Activated CD8-positive, alpha-beta memory T cell treated with anti-CD3 and anti-CD28 coated beads, Interleukin-2, amount 50 U/mL, for 48 hours (primary cell): ENCODE measurements around the gene FILIP1L.

Experiments used
- DNase-seq: peaks from one replicate; pipeline ENCODE4 v3.0.0-alpha.2; 2020

The FILIP1L gene

DNA sequence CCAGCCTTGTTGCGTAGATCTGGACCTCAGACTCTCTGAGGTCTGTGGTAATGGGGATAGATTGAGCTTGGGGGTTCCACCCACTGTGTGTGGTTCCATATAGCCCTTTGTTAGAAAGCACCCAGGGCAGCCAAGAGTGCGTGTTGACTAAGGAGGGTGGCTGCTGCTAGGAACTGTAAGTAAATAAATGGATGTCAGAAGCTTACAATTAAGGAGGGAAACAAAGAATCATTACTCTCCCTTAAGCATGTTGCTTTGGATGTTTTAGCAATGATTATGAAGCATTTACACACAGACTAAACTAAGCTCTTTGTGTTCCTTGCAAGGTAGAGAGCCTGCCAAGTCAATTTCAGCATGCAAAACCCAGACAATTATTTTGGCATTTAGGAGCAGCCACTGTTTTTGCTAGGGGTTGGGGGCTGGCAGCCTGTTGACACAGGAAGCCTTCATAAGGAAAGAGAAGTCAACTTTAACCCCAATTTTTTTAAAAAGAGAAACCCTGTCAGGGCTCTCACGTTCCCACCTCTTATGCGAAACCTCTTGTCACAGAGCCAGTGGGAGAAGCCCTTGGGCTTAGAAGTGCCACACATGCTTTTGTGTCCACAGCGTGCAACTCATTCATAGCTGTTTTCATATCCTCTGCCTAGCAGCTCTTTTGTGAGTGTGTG, 168.8 kb downstream of the FILIP1L start:
- no peak for DNase-seq

DNA sequence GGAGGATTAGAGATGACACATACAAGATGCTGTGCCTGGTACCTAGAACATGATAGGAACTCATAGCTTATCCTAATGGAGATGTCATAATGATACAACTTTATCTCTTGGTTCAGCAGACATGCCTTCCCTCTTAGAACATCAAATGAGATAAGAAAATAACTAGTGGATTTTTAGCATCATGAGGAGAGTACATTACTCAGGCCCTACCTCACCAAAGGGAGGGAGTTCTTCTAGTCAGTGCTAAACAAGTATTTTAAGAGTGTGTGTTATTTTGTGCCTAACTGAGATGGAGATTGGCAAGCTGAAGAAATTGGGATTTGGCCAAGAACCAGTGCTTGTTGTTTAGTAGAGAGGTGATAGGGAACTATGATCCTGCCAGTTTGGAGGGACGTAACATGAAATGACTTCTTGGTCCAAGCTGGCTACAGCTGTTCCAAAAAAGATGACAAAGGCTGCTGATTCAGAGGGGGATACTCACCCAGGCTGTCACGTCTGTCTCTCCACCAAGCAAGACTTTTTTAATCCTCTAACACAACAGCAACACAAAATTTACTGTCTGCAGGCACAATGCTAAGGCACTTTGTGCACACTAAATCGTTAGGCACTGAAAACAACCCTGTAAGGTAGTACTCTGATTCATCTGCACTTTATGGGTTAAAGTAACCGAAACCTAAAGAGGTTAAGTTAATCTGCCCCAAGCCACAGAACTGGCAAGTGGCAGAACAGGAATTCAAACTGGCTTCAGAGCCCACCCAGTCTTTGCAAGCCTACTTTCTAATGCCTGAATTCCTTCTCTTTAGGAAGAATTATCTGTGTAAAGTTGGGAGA, 170.2 kb downstream of the FILIP1L start:
- no peak for DNase-seq

DNA sequence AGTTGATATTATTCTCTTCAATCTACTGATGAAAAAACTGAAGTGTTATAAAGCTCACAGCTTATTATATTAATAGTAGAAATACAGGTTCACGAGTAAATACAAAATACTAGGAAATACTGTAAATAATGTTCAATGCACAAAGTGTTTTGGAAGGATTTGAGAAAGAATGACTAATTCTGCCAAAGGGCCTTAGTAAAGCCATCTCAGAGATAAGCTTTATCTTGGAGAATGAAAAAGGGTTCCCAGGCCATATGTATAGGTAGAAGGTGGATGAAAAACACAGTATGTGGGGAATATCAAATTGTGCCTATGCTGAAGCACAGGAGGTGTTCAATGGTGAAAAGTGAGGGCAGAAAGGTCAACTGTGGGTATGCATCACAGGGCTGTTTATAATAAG, 173.1 kb downstream of the FILIP1L start:
- no peak for DNase-seq

DNA sequence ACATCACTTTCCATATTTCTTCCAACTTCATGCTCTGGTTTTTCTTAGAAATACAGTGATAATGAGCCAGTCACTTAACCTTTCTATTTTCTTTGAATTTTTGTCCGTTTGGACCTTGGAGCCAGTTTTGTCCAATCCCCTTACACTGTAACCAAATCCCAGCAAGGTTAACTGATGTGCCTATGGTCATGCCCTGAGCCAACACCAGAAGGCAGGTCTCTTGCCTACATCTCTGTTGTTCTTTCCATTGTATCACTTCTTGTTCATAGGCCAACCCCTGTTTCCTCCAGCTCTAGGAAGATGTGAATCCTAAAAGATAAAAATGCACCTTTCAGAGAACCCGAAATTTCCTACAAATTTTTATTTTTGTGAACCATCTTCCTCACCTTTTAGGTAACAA, 174.0 kb downstream of the FILIP1L start:
- DNase-seq: no peak

DNA sequence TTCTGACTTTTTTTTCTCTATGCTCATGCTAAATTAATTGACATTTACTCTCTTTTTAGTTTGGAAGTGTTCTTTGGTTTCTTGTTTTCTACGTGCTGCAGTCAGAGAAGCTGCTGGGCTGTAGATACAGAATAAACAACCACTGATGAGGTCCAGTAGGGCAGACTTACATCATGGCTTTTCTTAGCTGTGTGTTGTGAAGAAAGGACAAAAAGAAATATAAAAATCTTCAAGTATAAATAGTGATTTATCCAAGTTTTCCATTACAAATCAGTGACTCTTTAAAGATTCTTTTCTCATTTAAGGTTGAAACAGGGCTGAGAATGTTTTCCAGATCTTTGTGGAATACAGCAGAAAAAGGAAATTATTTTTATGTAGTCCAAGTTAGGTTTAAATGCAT, 174.4 kb downstream of the FILIP1L start:
- DNase-seq: no peak

DNA sequence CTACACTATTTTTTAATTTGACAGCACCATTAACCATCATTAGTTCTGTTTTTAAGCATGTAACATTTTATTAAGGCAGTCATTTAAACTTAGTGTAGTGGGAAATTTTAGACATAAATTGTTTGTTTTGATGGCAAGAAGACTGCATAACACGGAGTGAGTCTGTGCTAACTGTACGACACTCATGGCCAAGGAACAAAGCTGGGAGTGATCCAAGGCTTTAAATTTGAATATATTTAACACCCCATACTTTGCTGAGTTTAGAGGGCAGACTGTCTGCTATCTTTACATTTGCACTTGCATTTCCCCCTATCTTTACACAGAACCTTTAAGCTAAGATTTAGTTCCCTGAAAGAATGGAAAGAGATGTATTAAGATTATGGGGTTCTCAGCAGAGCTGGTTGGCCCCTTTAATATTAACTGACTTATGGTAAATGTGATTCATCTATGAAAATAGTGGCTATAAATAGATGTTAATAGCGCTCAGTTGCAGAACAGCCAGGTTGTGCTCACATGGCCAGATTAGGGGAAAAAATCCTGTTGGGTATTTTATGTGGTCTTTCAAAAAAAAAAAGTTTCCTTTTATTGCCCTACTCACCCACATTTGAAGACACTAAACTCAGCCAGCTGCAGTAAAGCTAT, 175.9 kb downstream of the FILIP1L start:
- DNase-seq: no peak

DNA sequence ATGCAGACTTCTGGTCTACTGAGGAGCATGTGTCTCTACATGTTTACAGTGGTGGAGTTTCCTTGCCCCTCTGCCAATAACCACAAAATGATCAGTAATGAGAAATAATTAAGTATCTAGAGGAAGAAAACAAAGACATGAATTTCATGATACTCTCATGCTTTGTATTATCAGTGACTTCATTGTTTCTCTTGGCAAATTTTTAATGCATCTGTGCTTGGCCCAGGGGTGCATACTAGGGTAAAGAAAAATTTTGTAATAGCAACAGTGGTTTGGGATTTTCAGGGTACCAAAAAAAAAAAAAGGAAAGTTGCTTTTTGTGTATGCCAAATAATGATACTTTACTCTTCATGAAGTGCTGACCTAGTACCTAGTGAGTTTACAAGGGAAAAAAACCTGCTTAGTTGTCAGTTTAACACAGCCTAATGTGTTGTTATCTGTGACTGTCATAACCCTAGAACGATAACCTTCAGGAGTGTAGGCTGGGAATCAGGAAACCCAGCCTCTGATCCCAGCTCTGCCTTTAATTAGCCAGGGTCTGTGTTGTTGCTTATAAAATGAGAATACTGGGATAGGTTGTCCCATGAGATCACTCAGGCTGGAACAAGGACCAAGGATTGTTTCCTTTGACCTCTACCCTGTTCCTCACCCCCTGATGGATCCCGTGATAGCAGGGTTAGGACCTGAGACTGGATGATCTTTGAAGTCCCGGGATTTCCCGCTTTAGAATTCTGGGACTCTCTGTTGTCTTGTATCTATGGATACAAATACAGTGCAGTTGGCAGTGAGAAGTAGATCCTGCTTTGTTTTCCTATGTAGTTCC, 179.1 kb downstream of the FILIP1L start:
- no peak for DNase-seq

DNA sequence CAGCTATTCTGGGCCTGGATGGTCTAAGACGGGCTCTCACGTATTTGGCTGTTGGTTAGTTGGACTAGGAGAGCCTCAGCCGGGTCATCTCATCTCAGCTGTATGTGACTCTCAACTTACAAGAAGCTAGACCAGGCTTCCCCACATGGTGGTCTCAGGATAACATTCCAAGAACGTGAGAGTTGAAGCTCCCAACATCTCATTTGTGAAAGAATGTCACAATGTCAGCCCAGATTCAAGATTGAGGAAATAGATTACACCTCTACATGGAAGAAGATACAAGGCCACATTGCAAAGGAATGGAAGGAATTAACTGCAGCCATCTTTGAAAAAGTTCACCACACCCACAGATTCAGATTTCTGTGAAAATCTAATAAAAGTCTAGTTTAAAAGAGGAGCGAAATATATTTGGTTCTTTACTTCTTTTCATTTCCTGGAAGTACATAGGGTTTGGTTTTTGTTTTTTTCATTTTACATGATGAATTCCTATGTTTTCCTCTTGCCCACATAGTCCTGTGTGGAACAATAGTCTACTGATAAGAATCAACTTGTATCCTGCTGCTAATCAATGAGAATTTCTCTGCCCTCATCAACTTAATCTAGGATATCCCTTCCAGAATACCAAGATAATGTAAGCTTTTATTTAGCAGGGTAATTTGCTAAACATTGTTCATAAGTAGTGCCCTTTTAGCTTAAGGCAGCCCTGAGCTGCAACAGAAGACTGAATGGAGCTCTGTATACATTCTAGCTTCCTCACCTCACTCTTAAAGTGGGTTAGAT, 180.1 kb downstream of the FILIP1L start:
- DNase-seq: no peak

DNA sequence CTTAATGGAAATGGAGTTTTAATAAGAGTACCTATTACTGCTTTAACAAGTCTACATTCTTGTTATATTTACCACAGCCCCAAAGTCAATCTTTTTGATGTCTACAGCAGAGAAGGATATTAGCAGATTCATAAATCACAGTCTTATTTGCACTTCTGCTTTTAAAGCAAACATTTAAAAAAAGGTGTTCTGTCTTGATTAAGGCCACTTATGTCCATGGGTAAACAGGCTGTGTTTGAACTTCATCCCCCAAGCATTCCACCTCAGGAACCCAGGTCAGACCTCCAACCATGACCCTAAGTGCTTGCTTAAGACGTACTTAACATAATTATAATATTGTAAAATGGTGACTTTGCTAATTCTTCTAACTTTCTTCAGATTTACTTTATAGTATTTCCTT, 183.2 kb downstream of the FILIP1L start:
- no peak for DNase-seq

DNA sequence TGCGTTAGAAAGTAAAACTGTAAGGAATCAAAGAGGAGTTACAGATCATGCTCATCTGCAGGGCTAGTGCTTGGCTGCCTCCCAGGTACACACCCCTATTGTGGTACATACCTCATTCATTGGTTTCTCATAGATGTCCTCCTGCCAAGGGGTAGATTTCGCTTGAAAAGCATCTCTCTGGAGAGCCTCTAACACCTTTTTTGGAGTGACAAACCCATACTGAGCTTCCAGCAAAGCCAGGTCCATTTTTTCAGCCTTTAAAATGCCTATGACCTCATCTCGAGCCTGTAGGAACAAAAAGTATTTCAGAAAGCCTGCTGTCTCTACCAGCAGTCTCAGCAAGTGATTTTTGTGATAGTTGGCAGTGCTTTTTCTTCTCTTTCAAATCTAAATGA, 184.6 kb downstream of the FILIP1L start:
- DNase-seq: no peak

DNA sequence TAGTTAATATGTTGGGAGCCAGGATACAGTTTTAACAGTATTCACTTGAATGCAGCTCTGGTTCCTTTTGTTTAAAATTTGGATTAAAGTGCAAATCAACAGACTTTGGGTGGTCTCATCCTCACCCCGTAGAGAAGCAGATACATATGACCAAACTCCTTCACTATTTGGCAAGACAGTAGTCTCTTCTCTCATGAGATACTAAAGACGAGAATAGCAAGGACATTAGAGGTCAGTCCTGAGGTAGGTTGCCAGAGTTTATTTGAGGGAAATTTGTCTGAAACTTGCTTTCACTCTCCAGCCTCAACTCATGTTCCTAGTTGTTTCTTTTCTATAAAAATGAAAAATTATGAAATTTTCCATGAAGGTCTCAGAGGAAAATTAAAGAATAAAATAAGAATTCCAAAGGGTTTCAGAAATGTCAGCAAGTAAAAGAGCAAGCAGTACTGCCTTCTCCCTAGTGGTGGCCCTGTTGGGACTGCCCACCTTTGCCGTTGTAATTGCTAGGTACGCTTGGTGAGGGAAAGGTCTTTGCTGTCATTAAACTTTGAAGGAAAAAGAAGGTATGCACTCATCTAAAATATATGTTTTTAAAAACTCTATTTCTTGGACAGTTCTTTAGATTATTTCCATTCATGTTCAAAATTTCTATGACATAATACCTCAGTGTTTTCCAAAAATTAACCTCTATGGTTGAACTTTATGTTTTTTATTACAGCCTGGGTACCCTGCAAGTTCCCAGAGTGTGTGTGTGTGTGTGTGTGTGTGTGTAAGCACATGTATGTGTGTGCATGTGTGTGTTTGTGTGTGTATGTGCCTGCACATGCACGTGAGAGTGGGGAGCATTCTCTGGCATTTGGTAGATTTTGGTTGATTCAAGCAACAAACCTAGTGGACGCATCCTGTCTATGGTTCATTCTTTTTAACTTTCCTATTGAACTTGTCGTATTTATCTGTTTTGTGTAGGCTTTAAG, 185.2 kb downstream of the FILIP1L start:
- DNase-seq: no peak

DNA sequence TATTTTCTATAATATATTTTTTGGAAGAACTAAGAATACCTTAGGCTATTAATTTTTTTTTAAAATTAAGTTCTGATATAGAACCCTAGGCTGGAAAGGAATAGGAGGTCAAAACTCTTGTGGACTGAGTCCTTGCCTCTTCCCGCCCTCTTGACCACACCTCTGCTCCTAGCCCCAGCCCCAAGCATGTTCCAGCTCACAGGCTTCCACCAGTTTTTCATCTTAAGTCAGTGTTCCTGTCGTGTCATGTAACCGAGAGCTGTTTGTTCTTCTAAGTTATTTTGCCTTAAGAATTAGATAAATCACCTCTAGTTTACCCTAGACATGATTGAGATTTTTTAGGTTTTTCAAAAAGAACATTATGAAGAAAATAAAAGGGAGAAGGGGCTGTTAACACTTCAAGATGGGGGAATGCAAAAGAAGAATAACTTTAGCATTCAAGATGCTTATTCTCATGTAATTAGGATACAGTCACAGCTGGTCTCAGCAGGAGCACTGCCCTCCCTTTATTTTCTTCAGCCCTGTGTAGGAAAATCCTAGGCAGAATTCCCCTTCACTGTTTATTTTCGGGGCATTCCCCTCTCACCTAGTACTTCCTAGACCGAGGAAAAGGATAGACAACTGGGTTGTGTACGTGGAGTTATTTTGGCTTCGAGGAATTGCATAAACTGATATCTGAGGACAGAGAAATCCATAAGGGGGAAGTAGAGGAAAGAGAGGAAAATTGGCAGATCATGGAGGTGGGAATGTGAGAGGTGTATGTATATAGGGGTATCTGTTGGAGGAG, 186.4 kb downstream of the FILIP1L start:
- DNase-seq: no peak

DNA sequence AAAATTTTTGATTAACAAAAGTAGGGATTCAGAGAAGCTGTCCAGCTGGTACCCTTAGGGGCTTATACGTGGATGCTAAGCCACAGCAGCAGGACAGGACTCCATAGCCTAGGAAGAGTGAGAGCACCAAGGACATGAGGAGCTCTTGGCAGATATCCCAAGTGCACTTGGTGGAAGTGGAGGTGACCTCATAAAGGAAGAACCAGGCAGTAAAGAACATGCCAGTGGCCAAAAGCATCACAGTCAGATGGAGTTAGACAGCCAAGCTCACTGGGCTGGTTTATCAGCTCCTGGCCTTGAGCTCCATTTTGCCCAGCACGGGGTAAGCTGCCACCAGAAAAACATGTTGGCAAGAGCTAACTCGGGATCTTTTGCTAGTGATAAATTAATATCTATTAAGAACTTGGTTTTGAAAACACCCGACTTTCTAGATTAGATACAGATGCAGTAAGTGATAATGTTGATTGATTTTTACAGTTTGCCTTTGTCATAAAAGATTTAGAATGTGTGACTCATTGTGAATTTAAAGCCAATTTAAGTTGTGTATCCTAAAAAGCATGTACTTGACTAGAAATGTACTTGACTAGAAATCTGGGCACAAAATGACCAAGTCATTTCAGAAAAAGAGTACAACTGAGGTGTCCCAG, 188.6 kb downstream of the FILIP1L start:
- DNase-seq: no peak

DNA sequence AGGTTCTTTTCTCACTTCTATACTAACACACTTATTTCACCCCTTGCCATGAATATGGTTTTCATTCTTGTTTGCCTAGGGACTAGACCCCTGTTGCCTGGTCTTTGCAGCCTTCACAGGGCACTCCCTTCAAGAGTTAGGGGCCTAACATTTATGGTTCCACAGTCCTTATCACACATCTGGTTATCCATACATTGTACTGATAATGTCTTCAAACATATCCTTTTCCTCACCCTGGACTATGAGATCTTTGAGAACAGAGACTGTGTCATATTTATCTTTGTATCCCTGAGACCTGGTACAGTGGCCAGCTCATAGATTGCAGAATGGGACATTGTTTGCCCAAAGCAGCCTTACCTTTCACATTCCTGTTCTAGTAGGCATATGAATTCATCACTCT, 190.4 kb downstream of the FILIP1L start:
- DNase-seq: no peak

DNA sequence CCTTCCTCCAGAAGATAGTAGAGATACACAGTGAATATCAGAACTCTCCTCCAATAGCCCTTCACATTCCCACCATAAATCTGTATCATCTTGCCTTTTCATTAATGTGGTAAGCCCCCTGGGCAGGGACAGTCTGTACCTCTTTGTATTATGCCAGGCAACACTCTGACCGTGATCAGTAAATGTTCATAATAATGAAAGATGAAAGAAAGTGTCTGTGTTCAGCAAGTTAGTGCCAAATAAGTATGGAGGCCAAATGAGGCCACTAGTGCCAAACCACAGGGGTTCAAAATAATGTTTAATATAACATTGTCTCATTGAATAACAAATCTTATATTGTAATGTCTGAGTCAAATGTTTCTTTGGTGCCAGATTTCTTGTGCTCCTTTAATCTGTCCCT, 192.3 kb downstream of the FILIP1L start:
- DNase-seq: no peak

DNA sequence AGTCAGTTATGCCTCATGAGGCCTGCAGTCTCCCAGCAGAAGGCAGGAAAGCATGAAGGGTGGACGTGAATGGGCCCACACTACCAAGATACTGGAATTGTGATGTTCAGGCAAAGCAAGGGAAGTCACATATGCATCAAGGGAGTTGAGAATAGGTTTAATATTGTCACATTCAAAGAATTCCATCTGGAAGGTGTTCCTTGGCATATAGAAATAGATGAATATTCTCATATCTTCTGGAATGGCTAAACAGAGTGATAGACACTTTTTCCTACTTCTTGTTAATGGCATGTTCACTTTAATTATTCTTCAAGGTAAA, 193.0 kb downstream of the FILIP1L start:
- no peak for DNase-seq

DNA sequence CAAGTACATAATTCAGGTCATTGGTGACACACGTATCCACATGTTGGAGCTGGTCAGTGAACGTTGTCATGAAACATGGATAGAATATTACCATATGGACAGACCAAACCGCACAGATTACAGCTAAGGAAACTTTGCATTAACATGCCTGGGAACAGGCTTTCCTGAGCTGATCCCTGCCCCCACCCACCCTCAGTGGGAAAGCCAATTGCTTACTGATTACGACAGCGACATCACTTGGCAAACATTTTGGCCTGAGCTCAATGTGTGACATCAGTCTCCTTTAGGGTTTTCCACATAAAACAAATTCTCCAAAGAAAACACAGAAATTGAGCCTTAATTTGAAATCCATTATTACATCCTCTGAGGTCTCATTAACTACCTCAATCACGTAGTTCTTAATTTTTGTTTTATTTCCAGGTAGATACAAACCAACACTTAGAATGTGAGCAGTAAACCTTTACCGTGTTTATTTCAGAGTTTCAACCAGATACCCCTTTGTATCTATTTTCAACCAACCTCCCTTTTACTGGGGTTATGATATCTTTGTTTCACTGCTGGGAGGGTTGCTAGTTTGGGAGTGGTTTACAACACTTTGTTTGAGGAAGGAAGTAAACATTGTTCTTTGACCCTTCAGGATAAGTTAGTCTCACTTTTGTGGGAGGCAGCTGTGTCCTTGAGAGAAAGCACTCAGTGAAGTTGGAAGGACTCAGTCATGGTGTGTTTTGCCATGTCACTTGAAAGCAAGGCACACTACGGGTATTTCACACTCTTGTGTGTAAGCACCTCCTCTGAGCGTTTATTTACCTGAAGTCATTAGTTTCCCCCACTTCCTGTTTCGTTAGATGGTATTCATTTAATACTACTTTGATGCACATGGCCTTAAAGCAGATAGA, 193.6 kb downstream of the FILIP1L start:
- no peak for DNase-seq

DNA sequence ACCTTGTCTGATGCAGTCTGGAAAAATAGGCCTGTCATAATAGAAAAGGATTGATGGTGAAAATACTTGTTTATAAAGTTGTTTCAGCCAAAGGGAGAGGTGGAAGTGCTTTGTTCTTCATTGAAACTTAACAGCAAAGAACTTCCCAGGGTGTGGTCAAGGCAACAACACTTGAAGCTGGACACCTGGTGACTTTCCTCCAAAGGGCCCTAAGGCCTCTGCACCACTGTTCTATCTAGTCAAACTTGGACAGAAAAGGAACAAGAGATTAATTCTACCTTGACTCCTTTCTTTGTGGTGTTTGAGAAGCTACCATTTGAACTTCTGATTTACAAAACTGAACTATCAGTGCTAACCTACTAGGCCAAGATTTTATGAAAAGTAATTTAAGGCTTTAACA, 194.6 kb downstream of the FILIP1L start:
- no peak for DNase-seq

DNA sequence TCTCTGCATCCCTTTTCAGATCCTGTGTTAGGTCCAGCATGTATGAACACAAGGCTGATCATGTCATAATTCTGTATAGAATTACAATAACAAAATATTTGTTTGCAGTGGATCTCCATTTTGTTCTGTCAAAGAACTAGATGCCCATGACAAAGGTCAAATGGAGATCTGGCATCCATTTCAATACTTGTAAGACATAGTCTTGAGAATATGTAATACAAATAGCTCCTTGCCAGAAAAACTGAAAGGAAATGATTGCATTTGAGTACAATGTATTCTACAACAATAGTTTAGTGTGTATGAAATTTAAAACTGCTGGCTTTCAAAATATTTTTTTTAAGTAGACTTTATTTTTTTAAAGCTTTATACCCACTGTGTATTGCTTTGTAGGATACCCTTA, 195.6 kb downstream of the FILIP1L start:
- DNase-seq: no peak
